ENCODE measurements around the gene HOXB1. TPM values are rescaled to one million over a fixed set of nuclear protein-coding genes. Genes with fewer than 3 reads are reported as not detected.

The HOXB1 gene
- total and polyA plus RNA-seq, 2 of the 8 experiments (the other 6 are each of a cell fraction or from before 2014, with no cell fraction given) = not detected

GRCh38 chr17:48510761-48511604, 19.8 kb downstream of the HOXB1 start:
- Histone ChIP-seq H3K27me3 (replicated peaks in 1 of 4; ENCODE audit: control insufficient read depth in 3 of 4, extremely low read depth in 1 of 4, insufficient read depth in 3 of 4, low read length in 3 of 4) (peaks cover 0 to 10% (median 0%) of the 10 kb centered on the region in 4 experiments; a peak in 4 of 7 replicates), H3K56ac (replicated peaks; ENCODE audit: insufficient read length, low read depth, low read length) (no peak overlapping the region)
- CTCF ChIA-PET (ENCODE audit: partially characterized antibody) = interaction anchor here (0.6 to 1.3 kb wide), 4 partner anchors 16 to 380 kb away, joined by 3 to 4 read pairs (median 4); no protein-coding TSS in a partner anchor

More at GRCh38 chr17:48510761-48511604, 19.8 kb downstream of the HOXB1 start:
- H3K23ac ChIP-seq (ENCODE audit: insufficient read length) = no peak overlapping the region
- H4K8ac ChIP-seq (ENCODE audit: extremely low read depth, insufficient read depth, low read length) = no peak overlapping the region
- no peak overlapping the region for H3K27ac ChIP-seq (ENCODE audit: low read depth, low read length)
- H3K79me2 ChIP-seq (ENCODE audit: control insufficient read depth in 1 of 2, insufficient read depth in 2 of 2, low read length in 2 of 2) = no peaks in the 10 kb centered on the region
- H2AFZ ChIP-seq (ENCODE audit: low read length) = no peak overlapping the region
- no peak for FAIRE-seq
- no peak overlapping the region for H3K4me2 ChIP-seq (ENCODE audit: insufficient read depth in 1 of 2, low read depth in 2 of 2, low read length in 2 of 2)
- H3K4me1 ChIP-seq (replicated peaks in 1 of 4; ENCODE audit: control insufficient read depth in 3 of 4, insufficient read depth in 4 of 4, low read length in 3 of 4) = no peaks in the 10 kb centered on the region; a peak in 4 of 7 replicates
- H4K91ac ChIP-seq (replicated peaks; ENCODE audit: insufficient read length, low read length) = no peak overlapping the region
- H3K9me3 ChIP-seq (ENCODE audit: insufficient read depth in 2 of 2, low read depth in 1 of 2, low read length in 1 of 2) = no peaks in the 10 kb centered on the region
- no peak overlapping the region for H3K4ac ChIP-seq (replicated peaks; ENCODE audit: insufficient read length, low read depth, low read length)
- TF ChIP-seq TAF1 (IDR thresholded peaks at IDR 0.05; ENCODE audit: low read depth, low read length) (no peak), EGR1 (IDR thresholded peaks at IDR 0.05; ENCODE audit: borderline replicate concordance, low read depth, low read length) (no peak), SP4 (IDR thresholded peaks at IDR 0.05; ENCODE audit: low read length) (no peak), JUN (IDR thresholded peaks at IDR 0.05; ENCODE audit: low read depth, low read length) (no peak), MAFK (IDR thresholded peaks at IDR 0.05; ENCODE audit: low read depth, low read length) (no peak), RFX5 (IDR thresholded peaks at IDR 0.05; ENCODE audit: borderline replicate concordance, low read depth, low read length) (no peak), ZNF274 (IDR thresholded peaks at IDR 0.05; ENCODE audit: borderline replicate concordance, extremely low read depth, low read length) (no peak), TAF7 (optimal IDR thresholded peaks at IDR 0.05; ENCODE audit: borderline replicate concordance, low read depth, low read length) (no peak), HDAC6 (IDR thresholded peaks at IDR 0.05; ENCODE audit: low read depth, low read length) (no peak), SRF (IDR thresholded peaks at IDR 0.05; ENCODE audit: low read depth, low read length) (no peak), HDAC2 (IDR thresholded peaks at IDR 0.05; ENCODE audit: borderline replicate concordance in 1 of 2, low read depth in 2 of 2, low read length in 2 of 2) (no peak), CEBPB (IDR thresholded peaks at IDR 0.05; ENCODE audit: low read depth, low read length) (no peak)
- H2BK120ac ChIP-seq (replicated peaks; ENCODE audit: low read depth, low read length) = no peak overlapping the region
- H2BK20ac ChIP-seq (ENCODE audit: low read length) = no peak overlapping the region
- H3K4me3 ChIP-seq (ENCODE audit: extremely low read depth in 1 of 4, insufficient read depth in 2 of 4, low read depth in 3 of 4, low read length in 4 of 4) = no peak overlapping the region
- H3K9ac ChIP-seq (replicated peaks in 1 of 4; ENCODE audit: extremely low read depth in 1 of 4, low read depth in 3 of 4, low read length in 3 of 4) = no peak overlapping the region
- POLR2A ChIA-PET (ENCODE audit: partially characterized antibody) = no interaction called here
- WGBS, 2 experiments (ENCODE audit: extremely low coverage in 1 of 2, insufficient coverage in 1 of 2, insufficient read length in 1 of 2, insufficient replicate concordance in 2 of 2, low coverage in 1 of 2, low lambda C conversion rate in 2 of 2, missing lambda C conversion rate in 1 of 2) = 90% methylated on average over 7 of the region's 7 CpGs; no CpG with 5 or more reads in 1 of the 2 experiments
- no peaks in the 10 kb centered on the region for H3K79me1 ChIP-seq (ENCODE audit: low read depth, low read length)
- H4K5ac ChIP-seq (ENCODE audit: insufficient read length, low read depth, low read length) = no peak overlapping the region
- H3K23me2 ChIP-seq (ENCODE audit: low read depth, low read length) = no peaks in the 10 kb centered on the region; the same call in 1 of the 2 replicates
- no peaks in the 10 kb centered on the region for H3K36me3 ChIP-seq (ENCODE audit: control insufficient read depth in 2 of 4, insufficient read depth in 4 of 4, low read length in 3 of 4)
- no peak for DNase-seq (ENCODE audit: low read depth in 1 of 2, low spot score in 2 of 2)
- no peaks in the 10 kb centered on the region for H4K20me1 ChIP-seq (replicated peaks in 1 of 2; ENCODE audit: control insufficient read depth in 1 of 2, insufficient read depth in 2 of 2, low read length in 2 of 2)
- no peak overlapping the region for H3K18ac ChIP-seq (ENCODE audit: extremely low read depth, low read length)
- no peak overlapping the region for H3K14ac ChIP-seq (ENCODE audit: insufficient read length)
- no peak overlapping the region for H2BK5ac ChIP-seq (ENCODE audit: low read depth, low read length)
- no peak overlapping the region for H2BK12ac ChIP-seq (ENCODE audit: low read depth, low read length)
- H2AK5ac ChIP-seq (ENCODE audit: low read depth, low read length) = no peak overlapping the region
- H2BK15ac ChIP-seq (ENCODE audit: low read length) = no peak overlapping the region
